GM18951 (cell line): ENCODE results near the gene CD34.

ENCODE experiments used
- POLR2A ChIP-seq: IDR thresholded peaks from 4 replicates; pipeline ENCODE4 v1.6.1; 2011; ENCODE audit warnings: mild to moderate bottlenecking; ENCODE audit not compliant: insufficient read length, insufficient read depth; ENCODE audit errors: extremely low read depth
- in situ Hi-C: fragments of 300-500 bp; cut with MboI; formaldehyde crosslinking; loops from one replicate; pipeline ENCODE4 v1.12.0; 2022; ENCODE audit warnings: low sequenced_read_pairs, mixed read lengths, inconsistent platforms; ENCODE audit not compliant: unreplicated experiment

The CD34 gene

DNA sequence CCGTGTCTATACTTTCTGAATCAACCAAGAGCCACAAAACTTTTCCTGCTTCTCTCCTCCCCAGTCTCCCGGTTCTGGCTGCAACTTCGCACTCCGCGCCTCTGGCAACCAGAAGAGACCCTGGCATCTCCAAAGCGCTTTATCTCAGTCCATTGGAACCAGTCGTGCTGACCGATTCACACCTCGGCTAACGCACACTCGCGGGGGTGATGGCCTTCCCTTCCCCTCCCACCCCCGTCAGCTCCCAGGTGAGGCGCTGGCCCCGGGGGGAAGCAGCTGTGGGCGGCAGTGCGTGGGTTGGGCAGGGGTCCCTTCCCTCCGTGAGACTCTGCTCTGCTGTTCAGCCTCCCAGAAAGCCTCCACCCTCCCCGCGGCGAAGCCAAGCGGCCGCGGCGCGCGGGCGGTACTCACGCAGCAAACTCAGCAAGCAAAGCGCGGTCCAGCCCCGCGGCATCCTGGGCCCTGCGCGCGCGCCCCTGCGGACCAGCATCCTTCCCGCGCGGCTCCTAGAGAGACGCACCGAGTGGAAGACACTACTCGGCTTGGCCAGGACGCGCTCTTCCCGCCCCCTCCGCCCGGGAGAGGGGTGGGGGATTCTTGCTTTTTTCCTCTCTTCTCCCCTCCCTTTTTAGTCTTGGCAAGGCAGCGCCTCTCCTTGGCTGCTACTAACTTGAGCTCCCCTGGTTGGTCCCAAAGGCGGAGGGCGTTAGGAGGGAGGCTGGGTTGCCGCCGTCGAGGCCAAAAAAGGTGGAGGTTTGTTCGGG is at the start of gene CD34:
Gene CD34, minus strand, starts transcription at position 535 of the 764 bp plus-strand sequence. Its CDS starts 45 bp downstream, at position 490.
- in situ Hi-C loops, result no loop called here
- no peak for TF ChIP-seq POLR2A

DNA sequence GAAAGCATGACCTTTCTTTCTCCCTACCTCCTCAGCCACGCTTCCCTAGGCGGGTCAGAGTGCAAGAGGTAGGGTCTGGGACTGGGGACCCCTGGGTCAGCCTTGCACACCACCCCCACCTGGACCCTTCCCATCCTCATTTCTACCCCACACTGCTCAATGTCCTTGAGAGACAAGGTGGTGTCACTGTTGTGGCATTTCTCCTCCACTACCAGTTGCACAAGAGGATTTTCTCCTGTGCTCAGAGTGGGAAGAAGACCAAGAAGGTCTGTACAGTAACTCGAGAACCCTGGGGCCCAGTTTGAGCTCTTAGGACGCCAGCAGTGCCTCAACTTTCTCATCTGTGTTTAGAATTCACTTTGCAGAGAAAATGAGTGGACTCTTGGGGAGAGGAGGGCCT is 49.4 kb upstream of the CD34 start:
- no peak for TF ChIP-seq POLR2A
- in situ Hi-C loops, result no loop called here

DNA sequence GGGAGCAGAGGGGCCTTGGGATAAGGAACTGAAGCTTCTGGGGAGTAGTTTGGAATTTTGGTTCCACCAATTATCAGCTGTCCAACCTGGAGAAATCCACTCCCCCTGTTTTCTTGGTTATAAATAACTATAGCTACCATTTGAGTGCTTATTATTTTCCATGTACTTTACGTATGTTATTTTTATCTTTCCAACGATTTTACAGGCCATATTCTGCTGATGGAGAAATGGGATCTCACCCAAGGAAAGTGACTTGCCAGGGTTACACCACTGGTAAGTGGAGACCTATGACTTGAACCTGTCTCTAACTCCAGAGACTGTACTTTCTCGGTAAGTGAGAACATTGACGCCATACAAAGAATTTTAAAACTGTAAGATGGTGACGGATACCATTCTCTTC is 49.0 kb upstream of the CD34 start:
- no peak for TF ChIP-seq POLR2A
- in situ Hi-C loops, result loop anchor here (10.0 kb wide), 1 partner anchor 55 kb away; no protein-coding TSS in a partner anchor

DNA sequence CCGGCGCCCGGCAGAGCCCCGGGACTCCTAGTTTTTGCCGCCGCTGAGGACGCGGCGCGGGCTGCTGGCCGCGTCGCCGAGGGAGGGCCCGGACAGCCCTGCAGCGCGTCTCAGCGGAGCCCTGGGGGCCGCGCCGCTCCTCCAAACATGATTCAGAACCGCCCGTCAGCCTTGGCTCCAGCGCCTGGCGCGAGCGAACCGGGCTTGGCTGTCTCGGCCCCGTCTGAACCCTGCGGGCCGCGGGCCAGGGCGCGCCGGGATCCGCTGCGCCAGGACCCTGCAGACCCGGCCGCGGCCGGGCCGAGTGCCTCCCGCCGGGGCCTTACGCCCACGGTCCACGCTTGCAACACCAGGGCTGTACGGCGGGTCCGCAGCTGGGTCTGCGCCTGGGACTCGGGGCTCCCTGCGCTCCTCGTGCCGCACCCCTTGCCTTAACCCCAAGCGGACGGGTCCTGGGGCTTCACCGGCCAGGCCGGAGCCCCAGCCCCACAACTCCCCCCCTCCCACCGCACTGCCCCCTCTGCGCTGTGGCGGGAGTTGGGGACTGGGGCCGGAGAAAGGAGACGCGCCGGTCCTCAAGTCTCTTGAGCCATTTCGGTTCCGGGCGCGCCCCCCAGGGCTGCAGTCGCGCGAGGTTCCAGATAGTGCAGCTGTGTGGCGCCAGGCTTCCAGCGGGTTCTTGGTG is 48.4 kb upstream of the CD34 start:
- TF ChIP-seq POLR2A, result no peak
- in situ Hi-C loops, result loop anchor here (10.0 kb wide), 1 partner anchor 54 kb away; no protein-coding TSS in a partner anchor

DNA sequence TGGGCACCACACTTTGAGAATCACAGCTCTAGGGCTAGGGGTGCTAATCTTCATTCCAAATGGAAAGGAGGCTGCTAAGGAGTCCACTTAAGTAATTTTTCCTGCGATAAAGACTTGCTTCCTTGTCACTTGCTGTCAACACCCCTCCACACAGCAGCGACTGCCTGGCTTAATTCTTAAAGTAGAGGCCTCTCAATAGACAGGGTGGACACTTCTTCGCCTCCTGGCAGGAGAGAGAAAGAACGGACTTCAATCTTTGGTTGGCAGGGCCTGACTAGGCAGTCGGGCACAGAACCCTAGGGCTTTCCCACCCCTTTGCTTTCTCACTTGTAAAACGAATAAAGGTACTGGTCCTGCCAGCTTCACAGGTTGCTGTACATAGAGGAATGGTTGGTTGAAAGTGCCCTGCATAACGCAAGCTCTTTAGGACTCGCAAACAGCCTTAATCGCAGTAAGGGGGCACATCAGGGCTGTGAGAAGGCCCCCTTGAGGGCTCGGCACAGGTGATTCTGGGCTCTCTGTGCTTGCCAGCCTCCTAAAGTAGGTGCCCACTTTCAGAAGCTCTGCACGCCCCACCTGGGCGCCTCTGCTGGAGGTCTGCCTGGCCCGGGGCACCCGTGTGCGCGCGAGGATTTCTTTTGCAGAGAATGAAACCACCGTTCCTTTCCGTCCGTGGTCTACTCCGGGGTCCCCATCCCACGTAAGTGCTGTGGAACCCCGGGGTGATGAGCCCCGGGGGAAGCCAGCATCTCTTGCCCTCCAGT is 47.6 kb upstream of the CD34 start:
- in situ Hi-C loops, result loop anchor here (10.0 kb wide), 1 partner anchor 54 kb away; no protein-coding TSS in a partner anchor
- TF ChIP-seq POLR2A, result no peak

DNA sequence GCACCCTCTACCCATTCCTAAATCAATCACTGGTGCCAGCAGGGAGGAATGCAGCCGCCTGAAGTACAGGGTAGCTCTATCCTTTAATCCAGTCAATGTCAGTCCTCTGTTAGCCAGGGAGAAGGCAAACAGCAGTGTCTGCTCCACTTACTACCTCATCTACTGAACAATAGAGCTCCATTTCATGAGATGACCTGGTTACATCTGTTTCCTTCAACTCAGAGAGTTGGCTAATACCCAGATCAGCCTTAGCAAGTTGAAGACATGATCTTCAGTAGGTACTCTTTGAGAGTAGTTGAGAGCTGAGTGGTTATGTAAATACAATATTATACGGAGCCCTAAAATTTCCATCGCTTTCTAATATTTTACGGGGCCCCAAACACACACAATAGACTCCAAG is 46.1 kb upstream of the CD34 start:
- in situ Hi-C loops, result loop anchor here (10.0 kb wide), 1 partner anchor 52 kb away; no protein-coding TSS in a partner anchor
- no peak for TF ChIP-seq POLR2A

GRCh38 chr1:207954104-207954503 is 43.2 kb upstream of the CD34 start:
- in situ Hi-C loops, result loop anchor here (10.0 kb wide), 1 partner anchor 49 kb away; no protein-coding TSS in a partner anchor
- TF ChIP-seq POLR2A, result no peak

- in situ Hi-C loops, result loop anchor here (10.0 kb wide), 1 partner anchor 48 kb away; no protein-coding TSS in a partner anchor
- TF ChIP-seq POLR2A, result no peak
These were observed 42.0 kb upstream of the CD34 start for GRCh38 chr1:207952617-207953542.

DNA sequence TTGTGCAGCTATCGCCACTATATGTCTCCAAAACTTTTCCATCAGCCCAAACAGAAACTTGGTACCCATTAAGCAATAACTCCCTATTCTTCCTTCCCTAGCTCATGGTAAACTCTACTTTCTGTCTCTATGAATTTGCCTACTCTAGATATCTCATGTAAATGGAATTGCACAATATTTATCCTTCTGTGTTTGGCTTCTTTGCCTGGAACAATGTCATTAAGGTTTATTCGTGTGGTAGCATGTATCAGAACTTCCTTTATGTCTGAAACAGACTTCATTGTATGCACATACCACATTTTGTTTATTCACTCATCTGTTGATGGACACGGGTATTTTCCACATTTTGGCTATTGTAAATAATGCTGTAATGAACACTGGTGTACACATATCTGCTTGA is 40.7 kb upstream of the CD34 start:
- TF ChIP-seq POLR2A, result no peak
- in situ Hi-C loops, result loop anchor here (10.0 kb wide), 1 partner anchor 47 kb away; no protein-coding TSS in a partner anchor

DNA sequence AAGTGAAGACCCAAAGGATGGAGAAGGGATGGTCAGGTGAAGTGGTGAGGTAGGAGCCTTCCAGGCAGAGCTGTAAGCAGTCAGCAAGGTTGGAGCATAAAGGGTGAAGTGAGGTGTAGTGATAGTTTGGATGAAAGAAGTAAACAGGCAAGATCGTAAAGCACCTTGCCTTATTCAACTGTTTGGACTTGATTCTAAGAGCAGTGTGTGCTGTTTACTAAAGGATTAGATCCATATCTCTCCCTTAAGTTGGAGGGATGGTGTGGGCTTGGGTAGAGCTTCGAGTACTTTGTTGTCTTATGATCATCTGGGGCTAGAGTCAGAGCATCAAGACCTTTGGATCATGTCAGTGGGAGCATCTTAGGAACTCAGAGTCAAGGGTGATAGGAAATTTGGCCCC is 39.8 kb upstream of the CD34 start:
- no peak for TF ChIP-seq POLR2A
- in situ Hi-C loops, result loop anchor here (10.0 kb wide), 1 partner anchor 46 kb away; no protein-coding TSS in a partner anchor

DNA sequence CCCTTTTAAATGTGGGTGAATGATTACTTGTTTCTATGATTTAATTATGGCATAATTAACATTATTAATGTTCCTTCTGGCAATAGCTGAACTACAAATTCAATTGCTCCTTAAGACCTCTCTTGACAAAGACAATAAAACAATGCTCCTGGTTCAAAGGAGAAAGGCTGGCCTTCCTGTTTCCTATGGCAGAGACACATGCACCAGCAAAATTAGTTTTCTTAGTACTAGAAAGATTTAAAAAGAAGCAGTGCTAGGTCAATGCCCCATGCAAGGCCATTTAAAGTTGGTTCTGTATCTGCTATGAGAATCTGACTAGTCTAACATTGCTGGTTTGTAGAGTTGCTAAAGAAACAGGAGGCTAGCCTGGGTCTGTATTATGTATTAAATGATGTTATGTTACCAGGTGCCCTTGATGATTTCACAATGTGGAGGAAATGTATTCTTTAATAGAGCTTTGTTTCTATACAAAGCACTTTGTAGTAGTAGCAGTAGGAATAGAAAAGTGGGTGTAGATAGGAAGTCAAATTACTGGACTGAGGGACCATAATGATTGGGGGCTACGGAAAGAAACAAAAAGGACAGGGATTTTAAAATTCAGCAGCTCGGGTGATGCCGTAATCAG is 38.8 kb upstream of the CD34 start:
- in situ Hi-C loops, result loop anchor here (10.0 kb wide), 1 partner anchor 45 kb away; no protein-coding TSS in a partner anchor
- TF ChIP-seq POLR2A, result no peak

GRCh38 chr1:207948536-207949250 is 37.8 kb upstream of the CD34 start:
- in situ Hi-C loops, result no loop called here
- no peak for TF ChIP-seq POLR2A
